ENCODE results near the gene C4orf46.

The C4orf46 gene

GRCh38 chr4:158649111-158649680, 22.5 kb downstream of the C4orf46 start:
- no peak for DNase-seq

- DNase-seq, result no peak
These were observed 26.9 kb downstream of the C4orf46 start for GRCh38 chr4:158644760-158645159.

- DNase-seq, result no peak
These were observed 27.3 kb downstream of the C4orf46 start for GRCh38 chr4:158644356-158644755.

GRCh38 chr4:158636619-158637018, 35.1 kb downstream of the C4orf46 start:
- no peak for DNase-seq

GRCh38 chr4:158630893-158631292, 40.8 kb downstream of the C4orf46 start:
- no peak for DNase-seq

- no peak for DNase-seq
These were observed 46.1 kb downstream of the C4orf46 start for GRCh38 chr4:158625544-158625943.

- no peak for DNase-seq
These were observed 46.7 kb downstream of the C4orf46 start for GRCh38 chr4:158624889-158625478.

GRCh38 chr4:158622251-158622650, 49.4 kb downstream of the C4orf46 start:
- no peak for DNase-seq

- no peak for DNase-seq
These were observed 50.0 kb downstream of the C4orf46 start for GRCh38 chr4:158621729-158622128.

- DNase-seq, result no peak
These were observed 53.7 kb downstream of the C4orf46 start for GRCh38 chr4:158617956-158618355.

Measured in activated CD8-positive, alpha-beta memory T cell treated with anti-CD3 and anti-CD28 coated beads, Interleukin-2, amount 50 U/mL, for 4 hours (primary cell).